Prostate gland (tissue), 2 donors: Measurements from ENCODE around the gene PTH. TPM values are rescaled to one million over a fixed set of nuclear protein-coding genes. Genes with fewer than 3 reads are reported as not detected.

Source experiments
- total RNA-seq, 2 donors: library from RNA; depleted of rRNA; stranded (reverse); fragments of >200 nt; gene quantifications; one replicate each; pipeline ENCODE4 v1.1.0, GENCODE V29; 2016

Gene PTH
- total RNA-seq, 2 donors from 2014 or later, result not detected

Other genes with a start within 250 kb of the PTH start
- gene BMAL1, start 218.2 kb downstream of the PTH start, total RNA-seq, result 10 to 100 TPM; 19.4 to 38.1 TPM
- gene BTBD10, start 32.8 kb downstream of the PTH start, total RNA-seq, result 10 to 100 TPM; 21.9 to 31.8 TPM
- gene FAR1, start 172.7 kb upstream of the PTH start, total RNA-seq, result 10 to 100 TPM; 24.5 to 28.0 TPM